HG02885 (cell line): Measurements from ENCODE around the gene WNT6.

Source experiments
- ATAC-seq: cut with Tn5 transposase; IDR thresholded peaks from one replicate; pipeline ENCODE4 v1.9.1; 2021; ENCODE audit warnings: mild to moderate bottlenecking; ENCODE audit not compliant: unreplicated experiment, poor library complexity

WNT6 gene

DNA sequence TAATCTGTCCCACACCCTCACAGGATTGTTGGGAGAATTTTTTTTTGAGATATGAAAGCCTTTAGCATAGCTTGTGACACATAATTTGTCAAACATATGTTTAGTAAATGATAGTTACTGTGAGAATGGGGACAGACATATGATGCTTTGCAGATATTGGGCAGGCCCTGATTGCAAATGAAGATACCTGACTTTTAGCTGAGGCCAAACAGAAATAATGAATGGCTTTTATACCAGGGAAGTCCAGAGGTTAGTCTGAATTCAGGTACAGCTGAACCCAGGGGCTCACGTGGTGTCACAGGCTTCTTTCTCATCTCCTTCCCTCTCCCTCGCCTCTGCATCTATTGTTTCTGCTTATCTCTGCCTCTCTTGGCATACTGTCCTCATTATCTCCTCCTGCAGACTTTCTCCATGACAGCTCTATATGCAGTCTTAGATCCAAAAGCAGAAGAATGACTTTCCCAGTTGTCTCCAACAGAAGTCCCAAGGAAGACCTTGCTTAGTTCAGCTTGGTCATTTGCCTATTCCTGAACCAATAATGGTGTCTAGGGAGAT, 16.2 kb downstream of the WNT6 start:
- no peak for ATAC-seq

DNA sequence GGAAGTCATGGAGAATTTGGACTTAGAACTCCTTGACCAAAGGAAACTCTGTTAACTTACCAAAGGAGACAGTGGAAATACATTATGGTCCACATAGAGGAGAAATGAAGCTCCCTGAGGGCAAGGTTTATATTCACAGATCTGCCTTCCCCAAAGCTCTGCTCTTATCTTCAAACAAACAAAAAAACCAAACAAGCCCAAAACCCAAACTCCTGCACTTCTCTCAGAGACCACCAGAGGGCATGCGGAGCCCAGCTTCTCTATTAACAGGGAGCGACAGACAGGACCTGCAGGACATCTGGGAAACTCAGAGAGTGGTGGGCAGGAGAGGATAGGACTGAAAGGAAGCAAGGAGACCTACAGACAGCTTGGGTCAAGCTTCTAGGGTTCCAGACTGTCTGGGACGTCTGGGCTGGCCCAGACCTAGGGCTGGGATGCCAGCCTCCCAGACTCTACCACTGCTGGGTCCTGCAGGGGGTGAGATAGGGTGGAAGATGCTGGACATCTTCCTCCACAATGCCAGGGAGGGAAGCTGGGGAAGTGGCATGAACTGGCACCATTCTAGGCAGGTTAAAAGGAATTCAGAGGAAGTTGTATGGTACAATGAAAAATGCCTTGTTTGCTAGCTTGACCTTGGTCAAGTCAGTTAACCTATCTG, 17.1 kb downstream of the WNT6 start:
- ATAC-seq, result no peak

DNA sequence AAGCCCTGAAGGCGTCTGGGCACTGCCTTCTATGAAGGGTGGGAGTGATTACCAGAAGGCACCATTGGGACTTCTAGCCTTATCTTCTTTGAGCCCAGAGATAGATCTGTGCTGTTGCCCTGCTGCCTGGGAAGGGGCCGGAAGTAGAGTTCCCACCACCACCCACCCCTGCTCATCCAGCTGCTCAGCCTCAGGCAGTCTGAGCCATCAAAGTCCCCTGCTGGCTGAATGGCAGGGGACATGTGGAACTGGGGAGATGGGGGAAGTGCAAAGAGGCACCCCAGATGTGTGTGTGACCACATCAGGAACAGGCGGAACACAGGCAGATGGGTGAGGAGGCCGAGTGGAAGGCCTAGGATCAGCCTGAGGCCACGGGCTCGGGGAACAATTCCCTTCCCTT, 17.7 kb downstream of the WNT6 start:
- no peak for ATAC-seq

DNA sequence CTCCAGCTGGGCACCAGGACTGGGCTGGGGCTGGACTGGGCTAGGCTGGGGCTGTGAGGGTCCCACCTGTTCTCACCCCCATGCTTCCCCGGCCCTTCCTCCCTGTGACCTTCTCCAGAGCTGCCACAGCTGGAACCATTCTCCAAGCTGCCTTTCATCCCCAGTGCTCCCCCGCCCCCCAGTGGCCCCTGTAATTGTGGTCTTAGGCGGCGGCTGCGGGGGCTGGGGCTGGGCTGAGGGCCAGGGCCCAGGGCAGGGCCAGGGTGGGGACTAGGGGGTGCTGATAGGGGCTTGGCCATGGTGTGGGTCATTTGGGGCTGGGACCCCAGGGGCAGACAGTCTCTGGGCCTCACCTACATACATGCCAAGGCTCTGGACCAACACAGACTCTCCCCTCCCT, 18.3 kb downstream of the WNT6 start:
- ATAC-seq, result no peak

DNA sequence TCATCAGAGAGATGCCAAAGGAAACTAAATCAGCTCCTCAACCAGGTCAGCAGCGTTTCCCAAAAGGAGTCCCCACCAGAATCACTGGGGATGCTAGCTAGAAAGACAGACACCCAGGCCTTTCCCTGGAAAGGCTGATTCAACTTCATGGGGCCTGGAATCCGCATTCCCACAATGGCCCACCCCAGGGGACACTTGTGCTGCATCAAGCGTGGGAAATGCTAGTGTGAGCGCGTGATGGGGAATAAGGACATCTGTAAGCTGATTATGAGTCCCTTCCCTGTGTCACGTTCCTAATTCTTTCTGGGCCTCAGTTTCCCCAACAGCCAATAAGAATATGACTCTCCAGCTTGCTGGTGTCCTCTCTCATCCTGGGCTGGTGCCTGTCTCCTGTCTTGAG, 18.9 kb downstream of the WNT6 start:
- no peak for ATAC-seq

DNA sequence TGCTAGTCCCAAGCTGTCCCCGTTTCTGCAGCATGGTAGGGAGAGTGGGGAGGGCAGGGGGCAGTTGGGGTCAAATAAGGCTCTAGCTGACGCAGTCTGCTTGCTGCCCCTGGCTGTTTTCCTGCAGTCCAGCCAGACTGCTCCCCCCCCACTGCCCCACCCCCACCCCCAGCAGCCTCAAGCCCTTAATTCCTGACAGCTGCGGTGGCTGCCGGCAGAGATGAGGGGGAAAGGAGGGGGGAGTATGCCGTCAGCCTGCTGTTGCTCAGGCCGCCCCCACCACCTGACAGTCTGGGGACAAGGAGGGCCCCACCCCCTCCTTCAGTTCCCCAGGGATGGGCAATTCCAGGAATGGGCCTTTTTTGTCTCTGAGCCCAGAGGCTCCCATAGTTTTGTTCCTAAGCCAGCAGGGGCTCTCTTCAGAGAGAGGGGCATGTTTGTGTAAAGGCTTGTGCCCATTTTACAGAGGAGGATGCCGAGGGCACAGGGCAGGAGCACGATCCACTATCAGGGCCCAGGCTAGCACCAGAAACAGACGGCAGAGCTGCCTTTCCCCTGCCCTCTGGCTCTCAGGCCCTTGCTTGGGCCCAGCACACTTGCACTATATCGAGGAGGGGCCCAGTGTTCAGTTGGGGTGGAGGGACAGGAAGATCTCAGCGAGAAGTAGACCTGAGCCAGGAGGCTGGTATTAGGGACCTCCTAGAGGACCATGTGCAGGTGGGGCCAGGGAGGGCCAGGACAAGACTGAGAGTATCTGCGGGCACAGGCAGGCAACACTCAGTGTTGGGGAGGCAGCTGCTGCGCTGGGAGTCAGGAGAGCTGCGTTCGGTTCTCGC, 19.5 kb downstream of the WNT6 start:
- ATAC-seq, result no peak

DNA sequence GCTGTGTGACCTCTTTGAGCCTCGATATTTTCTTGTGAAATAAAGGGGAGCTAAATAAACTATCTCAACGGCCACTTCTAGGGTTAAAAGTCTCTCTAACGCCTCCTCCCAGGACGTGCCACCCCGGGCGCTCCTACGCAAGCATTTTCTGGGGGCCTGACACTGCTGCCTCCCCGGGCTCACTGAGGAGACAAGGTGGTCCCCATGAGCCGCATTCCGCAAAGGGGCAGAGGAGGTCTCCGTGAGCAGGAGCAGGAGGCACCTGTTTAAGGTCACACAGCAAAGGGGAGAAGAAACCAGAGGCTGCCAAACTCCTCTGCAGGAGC, 20.1 kb downstream of the WNT6 start:
- no peak for ATAC-seq

DNA sequence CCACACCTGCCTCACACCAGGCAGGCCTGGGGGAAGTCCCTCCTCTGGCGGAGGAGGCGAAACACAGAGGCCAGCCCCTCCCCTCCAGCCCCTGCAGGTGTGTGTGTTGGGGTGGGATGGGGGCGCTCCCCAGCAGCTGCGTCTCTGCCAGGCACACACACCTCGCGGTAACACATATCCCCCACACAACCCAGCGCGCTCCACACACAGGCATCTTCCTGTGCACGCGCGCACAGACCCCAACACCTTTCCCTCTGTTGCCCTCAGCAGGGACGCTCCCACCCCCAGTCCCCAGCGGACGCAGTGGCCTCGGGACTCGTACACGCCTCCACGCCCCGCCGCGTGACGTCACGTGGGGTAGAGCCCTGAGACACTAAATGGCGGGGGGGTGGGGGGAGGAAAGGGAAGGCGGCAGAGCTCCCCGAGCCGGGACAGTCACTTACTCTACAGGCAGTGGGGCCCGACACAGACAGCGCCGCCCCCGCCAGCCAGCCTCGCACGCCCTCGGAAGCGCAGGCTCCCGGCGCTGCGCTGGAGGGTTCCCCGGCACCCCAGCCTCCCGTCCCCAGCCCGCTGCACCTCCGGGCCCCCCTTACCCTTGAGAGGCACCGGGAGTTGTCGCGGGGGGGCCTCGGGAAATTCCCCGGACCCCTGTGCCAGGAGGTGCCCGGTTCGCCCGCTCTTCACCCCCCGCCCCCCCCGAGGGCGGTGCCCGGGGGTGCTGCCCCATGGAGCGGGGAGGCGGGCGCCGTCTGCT, 20.7 kb downstream of the WNT6 start, which contains the start of gene WNT10A:
TSS of gene WNT10A (plus strand) at position 751 of the 757 bp plus-strand sequence. CDS start 144 bp downstream, outside the sequence.
- peak; percentile 76 for ATAC-seq

DNA sequence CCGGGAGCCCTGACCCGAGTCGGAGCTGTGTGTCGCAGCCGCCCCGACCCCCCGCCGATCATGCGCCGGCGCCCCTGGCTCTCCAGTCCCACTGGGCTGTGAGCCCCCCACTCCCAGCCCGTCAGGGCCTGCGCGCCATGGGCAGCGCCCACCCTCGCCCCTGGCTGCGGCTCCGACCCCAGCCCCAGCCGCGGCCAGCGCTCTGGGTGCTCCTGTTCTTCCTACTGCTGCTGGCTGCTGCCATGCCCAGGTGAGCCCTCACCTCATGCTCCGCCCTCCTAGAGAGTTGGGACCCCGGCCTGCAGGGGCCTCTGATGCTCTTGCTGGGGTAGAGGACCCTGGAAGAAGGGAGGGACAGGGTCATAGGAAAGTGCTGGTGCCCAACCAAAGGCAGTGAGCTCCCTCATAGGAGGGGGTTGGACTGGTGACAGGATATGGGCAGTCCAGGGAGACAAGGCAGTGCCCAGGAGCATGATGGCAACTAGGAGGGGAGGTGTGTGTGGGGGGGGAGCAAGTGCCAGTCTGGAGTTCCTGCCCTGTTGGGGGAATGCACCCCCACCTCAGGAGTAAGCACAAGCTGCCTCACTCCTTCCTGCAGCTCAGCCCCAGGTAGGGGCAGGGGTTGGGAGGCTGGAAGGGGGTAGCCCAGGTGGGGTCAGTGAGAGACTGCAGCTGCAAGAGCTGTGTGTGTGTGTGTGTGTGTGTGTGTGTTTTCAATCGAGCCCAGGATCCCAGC, 21.4 kb downstream of the WNT6 start:
- no peak for ATAC-seq

DNA sequence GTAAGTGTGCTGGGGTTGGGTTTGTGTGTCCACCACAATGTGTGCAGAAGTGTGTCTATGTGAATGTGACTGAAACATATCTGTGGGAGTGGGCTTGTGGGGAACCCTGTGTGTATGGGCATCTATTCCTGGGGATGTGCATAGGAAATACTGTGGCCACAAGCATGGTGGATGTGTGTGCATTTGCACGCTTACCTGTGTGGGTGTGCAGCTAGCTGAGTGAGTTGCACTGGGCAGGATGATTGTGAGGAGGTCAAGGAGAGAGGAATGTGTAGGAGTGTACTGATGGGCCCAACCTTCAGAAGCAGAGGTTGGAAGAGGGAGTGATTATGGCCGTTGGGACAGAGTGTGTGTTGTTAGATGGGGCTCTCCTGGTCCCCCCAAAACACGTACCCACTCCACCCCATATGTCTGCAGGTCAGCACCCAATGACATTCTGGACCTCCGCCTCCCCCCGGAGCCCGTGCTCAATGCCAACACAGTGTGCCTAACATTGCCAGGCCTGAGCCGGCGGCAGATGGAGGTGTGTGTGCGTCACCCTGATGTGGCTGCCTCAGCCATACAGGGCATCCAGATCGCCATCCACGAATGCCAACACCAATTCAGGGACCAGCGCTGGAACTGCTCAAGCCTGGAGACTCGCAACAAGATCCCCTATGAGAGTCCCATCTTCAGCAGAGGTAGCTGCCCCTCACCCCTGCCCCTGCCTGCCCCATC, 22.3 kb downstream of the WNT6 start:
- ATAC-seq, result no peak

DNA sequence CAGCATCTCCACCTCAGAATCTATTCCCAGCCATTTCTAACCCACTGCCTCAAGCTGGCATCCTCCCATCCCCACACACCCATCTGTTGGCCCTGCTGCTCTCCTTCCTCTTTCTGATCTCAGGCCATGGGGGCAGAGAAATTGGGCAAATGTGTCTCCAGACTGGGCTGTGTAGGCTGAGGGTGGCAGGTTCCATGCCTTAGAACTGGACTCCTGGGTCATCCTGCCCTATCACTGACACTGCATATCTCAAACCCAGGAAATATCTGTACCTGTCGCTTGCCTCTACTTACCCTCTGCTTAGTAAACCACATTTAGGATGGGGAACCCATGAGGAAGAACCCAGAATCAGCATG, 22.8 kb downstream of the WNT6 start:
- no peak for ATAC-seq

DNA sequence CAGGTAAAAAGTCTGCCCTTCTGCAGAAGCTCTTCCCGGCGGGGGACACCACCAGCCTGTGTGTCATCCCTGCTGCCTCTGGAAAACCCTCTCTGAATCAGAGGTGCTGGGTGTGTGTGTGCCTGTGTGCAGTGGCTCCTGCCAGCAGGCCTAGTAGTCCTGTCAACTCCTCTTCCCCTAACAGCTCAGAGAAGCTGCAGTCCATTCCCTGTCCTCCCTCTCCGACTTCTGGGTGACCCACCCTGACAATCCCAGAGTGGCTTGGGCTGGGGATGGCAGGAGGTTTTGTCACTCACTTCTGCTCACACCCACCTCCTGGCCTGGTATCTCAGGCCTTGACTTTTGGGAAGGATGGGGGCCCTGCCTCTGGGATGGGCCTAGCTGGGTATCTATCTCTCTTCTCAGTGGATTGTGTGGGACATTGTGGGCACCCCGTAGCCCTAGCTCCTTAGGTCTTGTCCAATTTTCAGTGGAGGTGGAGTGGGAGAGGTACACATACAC, 23.3 kb downstream of the WNT6 start:
- ATAC-seq, result no peak

DNA sequence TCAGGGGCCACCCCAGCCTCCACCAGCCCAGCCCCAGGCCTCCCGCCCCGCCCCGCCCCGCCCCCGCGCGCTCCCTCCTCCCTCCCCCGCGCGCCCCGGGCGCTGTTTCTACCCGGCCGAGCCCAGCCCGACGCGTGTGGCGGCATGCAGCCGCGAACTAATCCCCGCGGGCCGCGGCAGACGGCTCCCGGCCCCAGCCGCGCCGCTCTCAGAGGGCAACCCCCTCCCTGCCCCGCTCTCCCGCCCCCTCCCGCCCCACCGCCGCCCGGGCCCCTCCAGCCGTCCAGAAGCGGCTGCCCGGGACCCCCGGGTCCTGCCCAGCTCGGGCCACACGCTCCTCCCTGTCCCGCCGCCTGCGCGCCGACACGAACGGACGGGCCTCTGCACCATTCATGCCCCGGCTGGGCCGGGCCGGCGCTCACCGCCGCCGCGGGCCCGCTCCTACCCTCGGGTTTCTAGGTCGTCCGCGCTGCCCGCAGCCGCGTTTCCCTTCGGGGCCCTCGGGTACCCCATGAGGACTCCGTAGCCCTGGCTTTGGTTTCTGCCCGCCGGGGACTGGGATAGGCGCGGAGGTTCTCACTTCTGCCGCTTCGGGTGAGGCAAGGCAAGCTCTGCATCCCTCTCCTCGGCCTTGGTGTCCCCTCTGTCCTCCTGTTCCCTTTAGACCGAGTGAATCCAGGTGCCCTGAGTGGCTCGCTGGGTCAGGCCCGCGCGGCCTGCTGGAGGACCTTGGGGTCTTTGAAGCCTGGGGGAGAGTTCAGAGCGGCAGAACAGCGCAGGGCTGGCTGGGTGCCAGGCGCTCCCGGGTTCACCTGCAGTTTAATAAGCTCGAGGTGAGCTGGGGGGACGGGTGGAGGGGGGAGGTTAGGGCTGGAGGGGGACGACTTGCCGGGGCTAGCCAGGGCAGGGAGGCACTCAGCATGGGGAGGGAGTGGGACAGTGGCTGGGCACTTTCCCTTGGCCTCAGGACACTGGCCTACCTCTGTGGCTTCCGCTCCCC, 24.2 kb downstream of the WNT6 start:
- no peak for ATAC-seq

DNA sequence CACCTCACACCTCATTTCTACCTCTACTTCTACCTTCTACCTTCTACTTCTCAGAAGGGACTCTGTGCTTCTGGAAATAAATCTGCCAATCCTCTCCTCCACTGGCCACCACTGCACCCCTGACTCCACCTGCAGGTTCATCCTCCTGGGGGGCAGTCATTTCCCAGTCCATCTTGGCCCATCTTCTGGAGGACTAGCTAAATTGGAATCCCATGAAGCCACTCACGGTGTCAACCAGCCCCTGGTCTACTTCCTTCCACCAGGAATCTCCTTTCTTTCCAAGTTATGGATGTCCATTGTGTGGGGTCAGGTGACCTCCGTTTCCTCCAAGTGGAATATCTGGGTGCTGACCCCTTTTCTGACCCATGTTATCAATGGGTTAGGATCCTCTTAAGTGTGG, 24.9 kb downstream of the WNT6 start:
- no peak for ATAC-seq

DNA sequence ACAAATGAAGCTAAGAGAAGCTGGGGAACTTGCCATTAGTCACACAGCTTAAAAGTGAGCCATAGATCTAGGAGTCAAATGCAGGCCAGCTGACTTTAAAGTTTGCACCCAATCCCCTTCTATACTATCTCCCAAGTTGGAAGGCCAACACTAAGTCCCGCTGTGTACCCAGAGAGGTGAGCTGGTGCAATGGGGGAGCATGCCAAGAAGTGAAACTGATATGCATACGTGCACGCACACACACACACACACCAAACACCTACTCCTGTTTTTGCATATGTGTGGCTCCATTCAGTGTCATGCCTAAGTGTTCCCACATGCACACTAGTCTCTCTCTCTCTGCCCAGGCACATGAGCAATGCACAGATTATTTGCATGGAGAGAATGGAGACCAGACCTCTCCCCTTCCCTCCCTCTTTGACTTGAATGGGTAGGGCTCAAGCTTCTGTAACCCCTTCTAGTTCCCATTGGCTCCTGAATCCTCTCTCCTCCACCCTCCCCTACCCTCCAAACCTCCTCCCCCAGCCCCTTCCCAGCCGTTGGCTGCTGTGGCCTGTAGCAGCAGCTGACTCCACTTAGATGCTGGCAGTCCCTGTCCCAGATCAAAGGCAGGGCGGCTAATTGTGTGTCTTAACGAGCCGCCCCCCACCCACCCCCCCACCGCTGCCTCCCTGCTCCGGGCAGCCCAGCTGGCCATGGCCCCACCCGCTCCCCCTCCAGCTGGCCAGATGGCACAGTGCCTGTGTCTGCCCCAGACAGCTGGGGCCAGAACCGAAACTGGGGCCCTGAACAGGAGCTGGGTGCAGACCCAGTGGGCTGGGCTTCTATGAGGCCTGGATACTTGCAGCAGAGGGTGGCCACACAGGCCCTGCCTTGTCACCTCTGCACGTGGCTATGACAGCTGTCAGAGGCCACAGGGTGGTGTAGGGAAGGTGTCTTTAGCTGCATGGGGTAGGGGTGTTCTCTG, 26.7 kb downstream of the WNT6 start:
- peak; percentile 69 for ATAC-seq

DNA sequence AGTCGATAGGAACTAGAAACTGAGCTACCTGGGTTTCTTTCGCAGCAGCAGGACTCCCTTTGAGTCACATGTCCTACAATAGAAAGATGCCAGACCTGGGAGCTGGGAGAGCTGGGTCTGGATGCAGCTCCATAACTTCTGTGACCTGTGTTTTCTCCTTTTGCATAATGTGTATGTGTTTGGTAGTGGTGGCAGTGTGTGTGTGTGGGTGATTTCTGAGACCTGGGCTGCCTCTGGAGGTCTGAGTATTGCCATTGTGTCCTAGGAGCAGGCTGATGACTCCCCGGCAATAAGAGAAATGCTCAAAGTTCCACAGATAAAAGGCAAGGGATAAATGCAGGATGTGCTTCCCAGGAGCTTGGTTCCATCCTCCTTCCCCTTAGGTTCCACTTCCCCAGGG, 27.5 kb downstream of the WNT6 start:
- ATAC-seq, result no peak

DNA sequence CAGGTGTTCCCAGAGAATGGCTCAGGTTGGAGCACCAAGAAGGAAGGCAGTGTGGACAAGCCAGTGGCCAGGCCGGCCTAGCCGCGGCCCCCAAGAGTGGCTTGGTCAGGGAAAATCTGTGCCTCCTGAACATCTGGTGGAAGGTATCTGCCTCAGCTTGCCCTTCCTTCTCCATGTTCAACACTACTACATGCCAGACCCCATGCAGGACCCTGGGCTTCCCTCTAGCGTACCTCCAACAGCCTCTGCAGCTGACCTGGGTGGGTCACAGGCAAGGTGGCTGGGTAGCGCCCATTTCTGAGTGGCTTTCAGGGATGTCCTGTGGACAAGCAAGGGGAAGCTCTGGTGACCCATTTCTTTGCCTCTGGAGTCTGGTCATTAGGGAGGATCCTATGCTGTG, 28.7 kb downstream of the WNT6 start:
- ATAC-seq, result no peak
